ENCODE data around the gene MORN3.
A peak's percentile ranks its signal among the peaks of the same experiment; 100 is the strongest.
"Not testable (repeated sequence)": the region's sequence is repeated elsewhere in the genome, so short reads cannot be mapped to it uniquely, and the experiment has no call there.

MORN3 gene

GRCh38 chr12:121633833-121634196 lies 35.6 kb downstream of the MORN3 start:
- H3K9me3 ChIP-seq (ENCODE audit: control insufficient read depth, low read depth, low read length); H3K27ac ChIP-seq (ENCODE audit: low read length); H3K36me3 ChIP-seq (ENCODE audit: control insufficient read depth, low read depth, low read length); H3K27me3 ChIP-seq (ENCODE audit: control insufficient read depth, insufficient read depth, low read length); H3K9ac ChIP-seq (ENCODE audit: low read length); H3K4me3 ChIP-seq (ENCODE audit: low read length): not testable (repeated sequence)
- peaks cover 24% of the 10 kb centered on the region for H3K4me1 ChIP-seq (ENCODE audit: control insufficient read depth, low read depth, low read length)

GRCh38 chr12:121632069-121632970 lies 37.1 kb downstream of the MORN3 start:
- H3K9ac ChIP-seq (ENCODE audit: low read length), result no peak overlapping the region
- peaks cover 6% of the 10 kb centered on the region for H3K36me3 ChIP-seq (ENCODE audit: control insufficient read depth, low read depth, low read length)
- no peaks in the 10 kb centered on the region for H3K27me3 ChIP-seq (ENCODE audit: control insufficient read depth, insufficient read depth, low read length)
- H3K27ac ChIP-seq (ENCODE audit: low read length), result peak overlapping the region; percentile 2
- no peak overlapping the region for H3K4me3 ChIP-seq (ENCODE audit: low read length)
- H3K4me1 ChIP-seq (ENCODE audit: control insufficient read depth, low read depth, low read length), result peaks cover 35% of the 10 kb centered on the region
- H3K9me3 ChIP-seq (ENCODE audit: control insufficient read depth, low read depth, low read length), result no peaks in the 10 kb centered on the region

GRCh38 chr12:121630791-121631355 lies 38.6 kb downstream of the MORN3 start:
- peaks cover 35% of the 10 kb centered on the region for H3K4me1 ChIP-seq (ENCODE audit: control insufficient read depth, low read depth, low read length)
- no peaks in the 10 kb centered on the region for H3K27me3 ChIP-seq (ENCODE audit: control insufficient read depth, insufficient read depth, low read length)
- H3K27ac ChIP-seq (ENCODE audit: low read length), result no peak overlapping the region
- H3K9ac ChIP-seq (ENCODE audit: low read length), result no peak overlapping the region
- no peaks in the 10 kb centered on the region for H3K9me3 ChIP-seq (ENCODE audit: control insufficient read depth, low read depth, low read length)
- H3K36me3 ChIP-seq (ENCODE audit: control insufficient read depth, low read depth, low read length), result peaks cover 6% of the 10 kb centered on the region
- no peak overlapping the region for H3K4me3 ChIP-seq (ENCODE audit: low read length)

GRCh38 chr12:121628536-121628935 lies 40.9 kb downstream of the MORN3 start:
- Histone ChIP-seq H3K27ac (ENCODE audit: low read length) (no peak overlapping the region), H3K4me1 (ENCODE audit: control insufficient read depth, low read depth, low read length) (peaks cover 38% of the 10 kb centered on the region)

GRCh38 chr12:121628037-121628436 lies 41.4 kb downstream of the MORN3 start:
- Histone ChIP-seq H3K36me3 (ENCODE audit: control insufficient read depth, low read depth, low read length) (peaks cover 6% of the 10 kb centered on the region), H3K4me3 (ENCODE audit: low read length) (peak overlapping the region; percentile 76), H3K9ac (ENCODE audit: low read length) (peak overlapping the region; percentile 70), H3K9me3 (ENCODE audit: control insufficient read depth, low read depth, low read length) (no peaks in the 10 kb centered on the region), H3K27ac (ENCODE audit: low read length) (no peak overlapping the region), H3K27me3 (ENCODE audit: control insufficient read depth, insufficient read depth, low read length) (no peaks in the 10 kb centered on the region), H3K4me1 (ENCODE audit: control insufficient read depth, low read depth, low read length) (peaks cover 36% of the 10 kb centered on the region)

More at GRCh38 chr12:121628536-121628935, 40.9 kb downstream of the MORN3 start:
- Histone ChIP-seq H3K36me3 (ENCODE audit: control insufficient read depth, low read depth, low read length) (peaks cover 6% of the 10 kb centered on the region), H3K9ac (ENCODE audit: low read length) (peak overlapping the region; percentile 70), H3K27me3 (ENCODE audit: control insufficient read depth, insufficient read depth, low read length) (no peaks in the 10 kb centered on the region), H3K9me3 (ENCODE audit: control insufficient read depth, low read depth, low read length) (no peaks in the 10 kb centered on the region), H3K4me3 (ENCODE audit: low read length) (peak overlapping the region; percentile 76)

- H3K9me3 ChIP-seq (ENCODE audit: control insufficient read depth, low read depth, low read length), result no peaks in the 10 kb centered on the region
- peak overlapping the region; percentile 70 for H3K9ac ChIP-seq (ENCODE audit: low read length)
- peak overlapping the region; percentile 24 for H3K27ac ChIP-seq (ENCODE audit: low read length)
- no peaks in the 10 kb centered on the region for H3K27me3 ChIP-seq (ENCODE audit: control insufficient read depth, insufficient read depth, low read length)
- peaks cover 26% of the 10 kb centered on the region for H3K4me1 ChIP-seq (ENCODE audit: control insufficient read depth, low read depth, low read length)
- peaks cover 6% of the 10 kb centered on the region for H3K36me3 ChIP-seq (ENCODE audit: control insufficient read depth, low read depth, low read length)
- H3K4me3 ChIP-seq (ENCODE audit: low read length), result peak overlapping the region; percentile 76
Observed at GRCh38 chr12:121626853-121627640, 42.4 kb downstream of the MORN3 start.

- Histone ChIP-seq H3K27ac (ENCODE audit: low read length) (peak within 1 kb of the TSS; percentile 24), H3K9me3 (ENCODE audit: control insufficient read depth, low read depth, low read length) (no peaks in the 10 kb centered on the region), H3K36me3 (ENCODE audit: control insufficient read depth, low read depth, low read length) (peaks cover 5% of the 10 kb centered on the region), H3K4me1 (ENCODE audit: control insufficient read depth, low read depth, low read length) (peaks cover 23% of the 10 kb centered on the region), H3K9ac (ENCODE audit: low read length) (peak within 1 kb of the TSS; percentile 70), H3K4me3 (ENCODE audit: low read length) (peak within 1 kb of the TSS; percentile 76), H3K27me3 (ENCODE audit: control insufficient read depth, insufficient read depth, low read length) (no peaks in the 10 kb centered on the region)
Observed at GRCh38 chr12:121626087-121626852, 43.2 kb downstream of the MORN3 start, which contains the start of gene ORAI1. Gene ORAI1 (plus strand): TSS chr12:121626530.

GRCh38 chr12:121620333-121620891 lies 49.0 kb downstream of the MORN3 start:
- H3K27ac ChIP-seq (ENCODE audit: low read length), result peak overlapping the region; percentile 47
- no peak overlapping the region for H3K9ac ChIP-seq (ENCODE audit: low read length)
- peaks cover 15% of the 10 kb centered on the region for H3K4me1 ChIP-seq (ENCODE audit: control insufficient read depth, low read depth, low read length)
- no peaks in the 10 kb centered on the region for H3K27me3 ChIP-seq (ENCODE audit: control insufficient read depth, insufficient read depth, low read length)
- H3K4me3 ChIP-seq (ENCODE audit: low read length), result no peak overlapping the region
- no peaks in the 10 kb centered on the region for H3K36me3 ChIP-seq (ENCODE audit: control insufficient read depth, low read depth, low read length)
- H3K9me3 ChIP-seq (ENCODE audit: control insufficient read depth, low read depth, low read length), result no peaks in the 10 kb centered on the region

GRCh38 chr12:121618659-121619233 lies 50.7 kb downstream of the MORN3 start:
- Histone ChIP-seq H3K36me3 (ENCODE audit: control insufficient read depth, low read depth, low read length) (no peaks in the 10 kb centered on the region), H3K9ac (ENCODE audit: low read length) (no peak overlapping the region), H3K27me3 (ENCODE audit: control insufficient read depth, insufficient read depth, low read length) (no peaks in the 10 kb centered on the region), H3K27ac (ENCODE audit: low read length) (no peak overlapping the region), H3K9me3 (ENCODE audit: control insufficient read depth, low read depth, low read length) (no peaks in the 10 kb centered on the region), H3K4me1 (ENCODE audit: control insufficient read depth, low read depth, low read length) (peaks cover 11% of the 10 kb centered on the region), H3K4me3 (ENCODE audit: low read length) (no peak overlapping the region)

- Histone ChIP-seq H3K36me3 (ENCODE audit: control insufficient read depth, low read depth, low read length) (no peaks in the 10 kb centered on the region), H3K9ac (ENCODE audit: low read length) (no peak overlapping the region), H3K4me3 (ENCODE audit: low read length) (no peak overlapping the region), H3K27me3 (ENCODE audit: control insufficient read depth, insufficient read depth, low read length) (no peaks in the 10 kb centered on the region), H3K27ac (ENCODE audit: low read length) (no peak overlapping the region), H3K9me3 (ENCODE audit: control insufficient read depth, low read depth, low read length) (no peaks in the 10 kb centered on the region), H3K4me1 (ENCODE audit: control insufficient read depth, low read depth, low read length) (peaks cover 4% of the 10 kb centered on the region)
Observed at GRCh38 chr12:121614872-121615467, 54.5 kb downstream of the MORN3 start.

All from iPS-18a (cell line).